ENCODE measurements around the gene TMEM134. TPM values are rescaled to one million over a fixed set of nuclear protein-coding genes. Genes with fewer than 3 reads are reported as not detected.

Gene TMEM134
- total and polyA plus RNA-seq, 4 donors: 10.2 to 86.9 (median 63.5) TPM

DNA sequence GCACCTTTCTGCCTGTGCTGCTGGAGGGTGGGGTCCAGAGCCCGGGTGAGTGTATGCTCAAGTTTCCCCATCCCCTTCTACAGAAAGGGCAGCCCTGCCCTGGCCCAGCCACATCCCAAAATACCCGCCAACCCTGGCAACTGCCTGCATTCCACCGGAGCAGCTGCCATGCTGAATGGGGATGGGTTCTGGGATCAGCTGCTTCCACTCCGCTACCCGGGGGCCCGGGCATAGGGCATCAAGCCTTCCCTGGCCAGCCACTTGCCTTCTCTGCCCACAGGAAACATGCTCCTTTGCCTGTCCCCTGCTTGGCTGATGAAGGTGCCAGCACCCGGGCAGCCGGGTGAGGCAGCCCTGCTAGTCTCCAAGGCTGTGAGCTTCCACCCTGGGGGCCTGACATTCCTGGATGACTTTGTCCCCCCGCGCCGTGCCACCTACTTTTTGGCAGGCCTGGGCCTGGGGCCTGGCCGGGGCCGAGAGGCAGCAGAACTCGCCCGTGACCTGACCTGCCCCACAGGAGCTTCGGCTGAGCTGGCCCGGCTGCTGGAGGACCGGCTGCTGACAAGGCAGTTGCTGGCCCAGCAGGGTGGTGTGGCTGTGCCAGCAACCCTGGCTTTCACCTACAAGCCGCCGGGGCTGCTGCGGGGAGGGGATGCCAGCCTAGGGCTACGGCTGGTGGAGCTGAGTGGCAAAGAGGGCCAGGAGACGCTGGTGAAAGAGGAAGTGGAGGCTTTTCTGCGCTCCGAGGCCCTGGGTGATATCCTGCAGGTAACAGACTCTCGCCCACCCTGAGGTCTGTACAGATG, 50.4 kb downstream of the TMEM134 start:
- Histone ChIP-seq H3K9me3 (ENCODE audit: control insufficient read depth in 4 of 4, low read length in 3 of 4) (no peaks in the 10 kb centered on the region), H3K36me3 (ENCODE audit: control insufficient read depth in 4 of 4, insufficient read depth in 3 of 4, low read depth in 1 of 4, low read length in 3 of 4) (no peaks in the 10 kb centered on the region), H3K27ac (ENCODE audit: low read depth in 1 of 2, low read length in 2 of 2) (peak overlapping the region; percentile 23 to 28), H3K4me3 (ENCODE audit: low read depth in 1 of 3, low read length in 3 of 3) (no peak overlapping the region), H3K9ac (ENCODE audit: low read depth in 1 of 2, low read length in 2 of 2) (peak overlapping the region in 1 of 2 donors; percentile 27), H3K4me1 (ENCODE audit: control insufficient read depth in 4 of 4, insufficient read depth in 4 of 4, low read length in 3 of 4) (peaks cover 21 to 38% (median 28%) of the 10 kb centered on the region in 4 donors), H3K27me3 (ENCODE audit: control insufficient read depth in 4 of 4, insufficient read depth in 4 of 4, low read length in 3 of 4) (no peaks in the 10 kb centered on the region)
- TF ChIP-seq JUND (IDR thresholded peaks at IDR 0.05) (no peak), GABPA (IDR thresholded peaks at IDR 0.05 in 1 of 2, conservative IDR thresholded peaks at IDR 0.05 in 1 of 2) (no peak), FOXA1 (IDR thresholded peaks at IDR 0.05) (no peak), RXRA (IDR thresholded peaks at IDR 0.05) (peak; percentile 12 to 46)
- DNase-seq (ENCODE audit: low spot score): no peak
- WGBS: 46% methylated on average over 26 of the region's 26 CpGs

- Histone ChIP-seq H3K4me3 (ENCODE audit: low read depth in 1 of 3, low read length in 3 of 3) (no peak overlapping the region), H3K27ac (ENCODE audit: low read depth in 1 of 2, low read length in 2 of 2) (no peak overlapping the region), H3K9ac (ENCODE audit: low read depth in 1 of 2, low read length in 2 of 2) (no peak overlapping the region), H3K9me3 (ENCODE audit: control insufficient read depth in 4 of 4, low read length in 3 of 4) (no peaks in the 10 kb centered on the region), H3K36me3 (ENCODE audit: control insufficient read depth in 4 of 4, insufficient read depth in 3 of 4, low read depth in 1 of 4, low read length in 3 of 4) (no peaks in the 10 kb centered on the region), H3K4me1 (ENCODE audit: control insufficient read depth in 4 of 4, insufficient read depth in 4 of 4, low read length in 3 of 4) (peaks cover 21 to 38% (median 28%) of the 10 kb centered on the region in 4 donors), H3K27me3 (ENCODE audit: control insufficient read depth in 4 of 4, insufficient read depth in 4 of 4, low read length in 3 of 4) (no peaks in the 10 kb centered on the region)
- WGBS: 92% methylated on average over 12 of the region's 12 CpGs
- DNase-seq (ENCODE audit: low spot score): no peak
- TF ChIP-seq GABPA (IDR thresholded peaks at IDR 0.05 in 1 of 2, conservative IDR thresholded peaks at IDR 0.05 in 1 of 2): no peak
- TF ChIP-seq, protein P1, sequence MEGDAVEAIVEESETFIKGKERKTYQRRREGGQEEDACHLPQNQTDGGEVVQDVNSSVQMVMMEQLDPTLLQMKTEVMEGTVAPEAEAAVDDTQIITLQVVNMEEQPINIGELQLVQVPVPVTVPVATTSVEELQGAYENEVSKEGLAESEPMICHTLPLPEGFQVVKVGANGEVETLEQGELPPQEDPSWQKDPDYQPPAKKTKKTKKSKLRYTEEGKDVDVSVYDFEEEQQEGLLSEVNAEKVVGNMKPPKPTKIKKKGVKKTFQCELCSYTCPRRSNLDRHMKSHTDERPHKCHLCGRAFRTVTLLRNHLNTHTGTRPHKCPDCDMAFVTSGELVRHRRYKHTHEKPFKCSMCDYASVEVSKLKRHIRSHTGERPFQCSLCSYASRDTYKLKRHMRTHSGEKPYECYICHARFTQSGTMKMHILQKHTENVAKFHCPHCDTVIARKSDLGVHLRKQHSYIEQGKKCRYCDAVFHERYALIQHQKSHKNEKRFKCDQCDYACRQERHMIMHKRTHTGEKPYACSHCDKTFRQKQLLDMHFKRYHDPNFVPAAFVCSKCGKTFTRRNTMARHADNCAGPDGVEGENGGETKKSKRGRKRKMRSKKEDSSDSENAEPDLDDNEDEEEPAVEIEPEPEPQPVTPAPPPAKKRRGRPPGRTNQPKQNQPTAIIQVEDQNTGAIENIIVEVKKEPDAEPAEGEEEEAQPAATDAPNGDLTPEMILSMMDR (IDR thresholded peaks at IDR 0.05; ENCODE audit: low read depth, low read length, missing input control): no peak
- no peak for TF ChIP-seq RXRA (IDR thresholded peaks at IDR 0.05)
- no peak for TF ChIP-seq RAD21 (IDR thresholded peaks at IDR 0.05)
- TF ChIP-seq SP1 (IDR thresholded peaks at IDR 0.05): no peak
- no peak for TF ChIP-seq JUND (IDR thresholded peaks at IDR 0.05)
Measured at GRCh38 chr11:67417425-67417824, 51.6 kb downstream of the TMEM134 start.

- WGBS: 74% methylated on average over 21 of the region's 21 CpGs
- no peaks in the 10 kb centered on the region for H3K9me3 ChIP-seq (ENCODE audit: control insufficient read depth in 4 of 4, low read length in 3 of 4)
- peaks cover 21 to 38% (median 28%) of the 10 kb centered on the region in 4 donors for H3K4me1 ChIP-seq (ENCODE audit: control insufficient read depth in 4 of 4, insufficient read depth in 4 of 4, low read length in 3 of 4)
- H3K4me3 ChIP-seq (ENCODE audit: low read depth in 1 of 3, low read length in 3 of 3): no peak overlapping the region
- DNase-seq (ENCODE audit: low spot score): no peak
- H3K27ac ChIP-seq (ENCODE audit: low read depth in 1 of 2, low read length in 2 of 2): no peak overlapping the region
- H3K27me3 ChIP-seq (ENCODE audit: control insufficient read depth in 4 of 4, insufficient read depth in 4 of 4, low read length in 3 of 4): no peaks in the 10 kb centered on the region
- H3K36me3 ChIP-seq (ENCODE audit: control insufficient read depth in 4 of 4, insufficient read depth in 3 of 4, low read depth in 1 of 4, low read length in 3 of 4): no peaks in the 10 kb centered on the region
- H3K9ac ChIP-seq (ENCODE audit: low read depth in 1 of 2, low read length in 2 of 2): no peak overlapping the region
- TF ChIP-seq RXRA (IDR thresholded peaks at IDR 0.05) (no peak), GABPA (IDR thresholded peaks at IDR 0.05 in 1 of 2, conservative IDR thresholded peaks at IDR 0.05 in 1 of 2) (no peak), FOXA2 (IDR thresholded peaks at IDR 0.05) (no peak), HNF4A (conservative IDR thresholded peaks at IDR 0.05) (no peak), SP1 (IDR thresholded peaks at IDR 0.05) (no peak), NR2F2 (IDR thresholded peaks at IDR 0.05) (no peak), TAF1 (conservative IDR thresholded peaks at IDR 0.05) (no peak), RAD21 (IDR thresholded peaks at IDR 0.05) (no peak), FOXA1 (IDR thresholded peaks at IDR 0.05) (no peak), HNF4G (IDR thresholded peaks at IDR 0.05) (no peak), REST (IDR thresholded peaks at IDR 0.05) (no peak), ZBTB33 (IDR thresholded peaks at IDR 0.05) (no peak), YY1 (IDR thresholded peaks at IDR 0.05) (no peak), JUND (IDR thresholded peaks at IDR 0.05) (no peak), MAX (IDR thresholded peaks at IDR 0.05) (no peak)
- TF ChIP-seq, protein P2, sequence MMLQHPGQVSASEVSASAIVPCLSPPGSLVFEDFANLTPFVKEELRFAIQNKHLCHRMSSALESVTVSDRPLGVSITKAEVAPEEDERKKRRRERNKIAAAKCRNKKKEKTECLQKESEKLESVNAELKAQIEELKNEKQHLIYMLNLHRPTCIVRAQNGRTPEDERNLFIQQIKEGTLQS (IDR thresholded peaks at IDR 0.05): no peak
Measured at GRCh38 chr11:67416416-67417335, 52.4 kb downstream of the TMEM134 start.
